OCI-LY3 (cell line): ENCODE data around the gene PDK2.

Source experiments
- H2AFZ ChIP-seq: fragments of 200-600, 300-600 bp; shearing (Covaris generic); 2 replicates; pipeline ENCODE4 v1.6.0; 2014; ENCODE audit warnings: antibody characterized with exemption, low read depth, low read length
- H3K27ac ChIP-seq: fragments of 200-600, 300-600 bp; sonication (generic); 2 replicates; pipeline ENCODE4 v1.5.1; 2014; ENCODE audit warnings: mild to moderate bottlenecking, low read length, moderate library complexity, mixed read lengths
- H3K27me3 ChIP-seq: fragments of 200-600, 300-600 bp; sonication (generic); 2 replicates; pipeline ENCODE4 v1.6.1; 2014; ENCODE audit warnings: low read depth, low read length, mixed read lengths
- H3K36me3 ChIP-seq: fragments of 200-600, 300-600 bp; sonication (generic); replicated peaks from 2 replicates; pipeline ENCODE3; 2014; ENCODE audit warnings: low read depth, low read length, mixed read lengths
- H3K4me1 ChIP-seq: fragments of 300-600, 200-600 bp; sonication (generic); 2 replicates; pipeline ENCODE4 v1.6.1; 2014; ENCODE audit warnings: low read length, mixed read lengths
- H3K4me2 ChIP-seq: fragments of 200-600, 300-600 bp; sonication (generic); 2 replicates; pipeline ENCODE4 v1.6.1; 2014; ENCODE audit warnings: low read length, mixed read lengths
- H3K4me3 ChIP-seq: fragments of 300-600, 200-600 bp; sonication (generic); 2 replicates; pipeline ENCODE4 v1.5.1; 2014; ENCODE audit warnings: antibody characterized with exemption, mild to moderate bottlenecking, low read length, moderate library complexity
- H3K79me2 ChIP-seq: fragments of 300-600, 200-600 bp; shearing (Covaris generic); 2 replicates; pipeline ENCODE4 v1.6.1; 2014; ENCODE audit warnings: mild to moderate bottlenecking, low read length, mixed read lengths
- H3K9ac ChIP-seq: fragments of 300-600, 200-600 bp; shearing (Covaris generic); 2 replicates; pipeline ENCODE4 v1.6.0; 2014; ENCODE audit warnings: mild to moderate bottlenecking, low read length, moderate library complexity
- H3K9me3 ChIP-seq: fragments of 200-600, 300-600 bp; shearing (Covaris generic); 2 replicates; pipeline ENCODE4 v1.6.1; 2014; ENCODE audit warnings: low read length, mixed read lengths; ENCODE audit not compliant: insufficient read depth
- H4K20me1 ChIP-seq: fragments of 200-600, 300-600 bp; sonication (generic); 2 replicates; pipeline ENCODE4 v1.6.1; 2016; ENCODE audit warnings: low read length, mixed read lengths; ENCODE audit not compliant: insufficient read depth
- CTCF ChIP-seq: fragments of 200-600, 300-600 bp; sonication (generic); IDR thresholded peaks from 2 replicates; pipeline ENCODE4 v1.5.1; 2014; ENCODE audit warnings: antibody characterized with exemption, low read length, low read depth
- EZH2phosphoT487 ChIP-seq: fragments of 200-600 bp; shearing (Covaris generic); IDR thresholded peaks from 2 replicates; pipeline ENCODE4 v1.6.1; 2018; ENCODE audit warnings: antibody characterized with exemption, mixed run types, low read depth

The PDK2 gene

GRCh38 chr17:50108556-50108955 lies 13.4 kb downstream of the PDK2 start:
- H3K9me3 ChIP-seq = no peaks in the 10 kb centered on the region
- H3K4me2 ChIP-seq = no peak overlapping the region
- H3K4me3 ChIP-seq = no peak overlapping the region
- H4K20me1 ChIP-seq = no peaks in the 10 kb centered on the region
- no peak overlapping the region for H3K9ac ChIP-seq
- no peak overlapping the region for H3K27ac ChIP-seq
- H3K36me3 ChIP-seq = no peaks in the 10 kb centered on the region
- H3K27me3 ChIP-seq = no peaks in the 10 kb centered on the region
- no peaks in the 10 kb centered on the region for H3K79me2 ChIP-seq
- H2AFZ ChIP-seq = no peak overlapping the region
- H3K4me1 ChIP-seq = no peaks in the 10 kb centered on the region
- no peak for TF ChIP-seq CTCF

DNA sequence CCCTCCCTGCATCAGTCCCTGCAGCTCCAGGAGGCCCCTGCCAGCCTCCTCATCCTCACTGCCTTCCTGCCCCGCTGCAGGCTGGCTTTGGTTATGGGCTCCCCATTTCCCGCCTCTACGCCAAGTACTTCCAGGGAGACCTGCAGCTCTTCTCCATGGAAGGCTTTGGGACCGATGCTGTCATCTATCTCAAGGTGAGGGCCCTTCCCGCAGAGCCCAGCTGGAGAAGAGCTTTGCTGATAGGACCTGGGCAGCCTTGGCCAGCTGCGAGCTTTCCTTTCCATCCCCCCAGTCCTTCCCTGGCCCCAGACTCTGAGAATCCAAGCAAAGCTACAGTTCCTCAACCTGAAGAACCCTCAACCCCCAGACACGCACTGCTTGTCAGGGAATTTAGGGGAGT lies 14.1 kb downstream of the PDK2 start:
- Histone ChIP-seq H3K36me3 (no peaks in the 10 kb centered on the region), H3K4me2 (no peak overlapping the region), H4K20me1 (no peaks in the 10 kb centered on the region), H3K9me3 (no peaks in the 10 kb centered on the region), H3K27me3 (no peaks in the 10 kb centered on the region), H3K9ac (no peak overlapping the region), H3K4me3 (no peak overlapping the region), H3K4me1 (no peaks in the 10 kb centered on the region), H2AFZ (no peak overlapping the region), H3K79me2 (no peaks in the 10 kb centered on the region), H3K27ac (no peak overlapping the region)
- TF ChIP-seq EZH2phosphoT487 = no peak
- TF ChIP-seq CTCF = no peak

GRCh38 chr17:50109785-50110184 lies 14.6 kb downstream of the PDK2 start:
- Histone ChIP-seq H3K4me3 (no peak overlapping the region), H3K27ac (no peak overlapping the region), H2AFZ (no peak overlapping the region), H3K9me3 (no peaks in the 10 kb centered on the region), H4K20me1 (no peaks in the 10 kb centered on the region), H3K36me3 (no peaks in the 10 kb centered on the region), H3K79me2 (no peaks in the 10 kb centered on the region), H3K4me1 (0 out of 2 replicates have a peak, but pooled peaks cover 4% of the 10 kb centered on the region), H3K9ac (no peak overlapping the region), H3K27me3 (no peaks in the 10 kb centered on the region), H3K4me2 (no peak overlapping the region)
- no peak for TF ChIP-seq CTCF
- TF ChIP-seq EZH2phosphoT487 = no peak

DNA sequence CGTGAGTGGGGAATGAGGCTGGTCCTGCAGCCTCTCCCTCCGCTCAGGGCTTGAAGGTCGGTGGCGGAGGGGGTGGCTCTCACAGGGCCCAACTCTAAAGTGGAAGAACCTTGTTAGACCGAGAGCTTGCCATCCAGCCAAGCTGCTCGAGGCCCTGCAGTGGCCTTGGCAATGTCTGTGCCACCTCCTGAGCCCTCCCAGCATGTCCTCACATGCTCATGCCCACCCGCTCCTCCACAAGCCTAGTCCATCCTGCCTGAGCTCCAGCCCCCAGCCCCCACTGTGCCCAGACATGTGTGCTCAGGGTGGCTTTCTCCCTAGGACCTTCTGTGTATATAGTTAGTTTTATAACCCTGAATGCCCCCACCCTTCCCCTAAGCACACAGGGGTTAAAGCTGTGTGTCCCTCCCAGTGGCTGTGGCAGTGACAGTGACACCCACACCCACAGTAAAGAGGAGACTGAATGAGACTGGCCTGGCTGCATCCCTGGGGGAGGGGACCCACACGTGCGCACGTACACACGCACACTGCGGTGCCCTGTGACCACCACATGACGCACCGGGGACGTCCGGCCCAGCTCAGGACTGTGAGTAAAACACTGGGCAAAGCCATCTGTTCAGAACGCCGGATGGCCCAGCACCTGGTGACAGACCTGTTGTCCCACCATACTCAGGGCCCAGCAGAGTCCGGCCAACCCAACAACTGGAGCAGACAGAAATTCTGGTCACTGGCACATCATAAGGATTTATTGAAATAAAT lies 15.6 kb downstream of the PDK2 start:
- Histone ChIP-seq H3K27ac (no peak overlapping the region), H3K79me2 (no peaks in the 10 kb centered on the region), H3K27me3 (no peaks in the 10 kb centered on the region), H3K36me3 (no peaks in the 10 kb centered on the region), H4K20me1 (no peaks in the 10 kb centered on the region), H3K9ac (no peak overlapping the region), H2AFZ (no peak overlapping the region), H3K4me3 (no peak overlapping the region), H3K4me1 (0 out of 2 replicates have a peak, but pooled peaks cover 6% of the 10 kb centered on the region), H3K4me2 (no peak overlapping the region), H3K9me3 (no peaks in the 10 kb centered on the region)
- TF ChIP-seq EZH2phosphoT487 = no peak
